Epithelial cell of proximal tubule (primary cell): ENCODE data around the gene PSME4. TPM values are rescaled to one million over a fixed set of nuclear protein-coding genes. Genes with fewer than 3 reads are reported as not detected.
"Not testable (repeated sequence)": the region's sequence is repeated elsewhere in the genome, so short reads cannot be mapped to it uniquely, and the experiment has no call there.

Experiments
- DNase-seq: peaks from one replicate; pipeline ENCODE4 v3.0.0-alpha.2; 2011; ENCODE audit warnings: low read depth
- H3K4me3 ChIP-seq: 2 replicates; pipeline ENCODE4 v1.5.1; 2011; ENCODE audit warnings: low read depth, mild to moderate bottlenecking, low read length
- CTCF ChIP-seq: conservative IDR thresholded peaks from 2 replicates; pipeline ENCODE4 v1.5.1; 2012; ENCODE audit warnings: low read depth, mild to moderate bottlenecking, low read length
- total RNA-seq: library from RNA; depleted of rRNA; stranded (reverse); fragments of >200 nt; gene quantifications from 2 replicates; pipeline ENCODE4 v1.2.3, GENCODE V29; 2015

Gene PSME4
- total RNA-seq, 1 donor from 2014 or later: 18.7 TPM

GRCh38 chr2:53854678-53855077, 116.1 kb downstream of the PSME4 start:
- TF ChIP-seq CTCF: no peak
- DNase-seq: no peak
- no peak overlapping the region for H3K4me3 ChIP-seq

GRCh38 chr2:53852532-53852931, 118.3 kb downstream of the PSME4 start:
- no peak overlapping the region for H3K4me3 ChIP-seq
- no peak for TF ChIP-seq CTCF
- no peak for DNase-seq

- not testable (repeated sequence) for H3K4me3 ChIP-seq, DNase-seq
These were observed 119.6 kb downstream of the PSME4 start for GRCh38 chr2:53851052-53851757.

GRCh38 chr2:53848062-53848461, 122.7 kb downstream of the PSME4 start:
- TF ChIP-seq CTCF: no peak

GRCh38 chr2:53843595-53843994, 127.2 kb downstream of the PSME4 start:
- DNase-seq: no peak
- TF ChIP-seq CTCF: no peak
- no peak overlapping the region for H3K4me3 ChIP-seq

More at GRCh38 chr2:53848062-53848461, 122.7 kb downstream of the PSME4 start:
- H3K4me3 ChIP-seq: no peak overlapping the region
- no peak for DNase-seq

- TF ChIP-seq CTCF: no peak
- DNase-seq: no peak
- H3K4me3 ChIP-seq: no peak overlapping the region
These were observed 127.9 kb downstream of the PSME4 start for GRCh38 chr2:53842891-53843290.

- H3K4me3 ChIP-seq, DNase-seq: not testable (repeated sequence)
These were observed 129.1 kb downstream of the PSME4 start for GRCh38 chr2:53841651-53842050.

GRCh38 chr2:53840580-53840979, 130.2 kb downstream of the PSME4 start:
- DNase-seq: no peak
- no peak overlapping the region for H3K4me3 ChIP-seq
- no peak for TF ChIP-seq CTCF

- H3K4me3 ChIP-seq, DNase-seq: not testable (repeated sequence)
These were observed 140.9 kb downstream of the PSME4 start for GRCh38 chr2:53829980-53830290.
